Ishikawa (cell line): ENCODE results near the gene B3GALT4.

ENCODE experiments used
- CEBPB ChIP-seq: IDR thresholded peaks from 2 replicates; pipeline ENCODE4 v1.6.1; 2012
- CREB1 ChIP-seq: IDR thresholded peaks from 2 replicates; pipeline ENCODE4 v1.6.1; 2012; ENCODE audit warnings: low read depth
- EGR1 ChIP-seq: IDR thresholded peaks from 2 replicates; pipeline ENCODE4 v1.6.1; 2012
- EP300 ChIP-seq: IDR thresholded peaks from 2 replicates; pipeline ENCODE4 v1.6.1; 2012; ENCODE audit warnings: borderline replicate concordance
- FOXM1 ChIP-seq: IDR thresholded peaks from 2 replicates; pipeline ENCODE4 v1.6.1; 2012; ENCODE audit warnings: low read depth, borderline replicate concordance
- NFIC ChIP-seq: IDR thresholded peaks from 2 replicates; pipeline ENCODE4 v1.6.1; 2012
- RAD21 ChIP-seq: IDR thresholded peaks from 2 replicates; pipeline ENCODE4 v1.6.1; 2012; ENCODE audit warnings: low read depth
- TAF1 ChIP-seq: IDR thresholded peaks from 2 replicates; pipeline ENCODE4 v1.6.1; 2012; ENCODE audit warnings: low read depth, mild to moderate bottlenecking
- TCF12 ChIP-seq: IDR thresholded peaks from 2 replicates; pipeline ENCODE4 v1.6.1; 2012; ENCODE audit warnings: low read depth
- TEAD4 ChIP-seq: IDR thresholded peaks from 2 replicates; pipeline ENCODE4 v1.6.1; 2012
- YY1 ChIP-seq: IDR thresholded peaks from 2 replicates; pipeline ENCODE4 v1.6.1; 2012; ENCODE audit warnings: low read depth
- ZBTB7A ChIP-seq: IDR thresholded peaks from 2 replicates; pipeline ENCODE4 v1.6.1; 2012; ENCODE audit warnings: low read depth
- TF ChIP-seq, protein P1 (sequence below): IDR thresholded peaks from 2 replicates; pipeline ENCODE4 v1.6.1; 2012
- TF ChIP-seq, protein P2 (sequence below): IDR thresholded peaks from 2 replicates; pipeline ENCODE4 v1.6.1; 2012
- TF ChIP-seq, protein P3 (sequence below): IDR thresholded peaks from 2 replicates; pipeline ENCODE4 v1.6.1; 2012; ENCODE audit warnings: low read depth, mild to moderate bottlenecking

The B3GALT4 gene

DNA sequence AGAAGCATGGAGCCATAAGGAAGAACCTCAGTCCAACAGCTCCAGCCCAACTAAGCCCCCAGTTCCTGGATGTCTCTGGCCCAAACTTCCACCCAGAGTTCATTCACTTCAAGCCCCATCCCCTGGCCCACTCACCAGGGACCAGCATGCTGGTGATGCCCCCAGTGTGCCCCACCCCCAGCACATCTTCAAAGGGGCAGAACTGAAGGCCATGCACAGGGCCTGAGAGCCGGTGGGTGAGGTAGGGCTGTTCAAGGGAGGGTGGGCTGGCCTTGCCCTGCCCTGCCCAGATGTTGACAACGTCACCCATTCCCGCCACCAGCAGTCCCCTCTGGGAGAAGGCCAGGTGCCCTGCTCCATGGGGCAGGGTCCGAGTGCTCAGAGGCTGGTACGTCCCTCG, 3.6 kb downstream of the B3GALT4 start:
- TF ChIP-seq RAD21 = no peak
- no peak for TF ChIP-seq YY1
- TF ChIP-seq, protein P1, sequence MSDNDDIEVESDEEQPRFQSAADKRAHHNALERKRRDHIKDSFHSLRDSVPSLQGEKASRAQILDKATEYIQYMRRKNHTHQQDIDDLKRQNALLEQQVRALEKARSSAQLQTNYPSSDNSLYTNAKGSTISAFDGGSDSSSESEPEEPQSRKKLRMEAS = no peak
- TF ChIP-seq, protein P2, sequence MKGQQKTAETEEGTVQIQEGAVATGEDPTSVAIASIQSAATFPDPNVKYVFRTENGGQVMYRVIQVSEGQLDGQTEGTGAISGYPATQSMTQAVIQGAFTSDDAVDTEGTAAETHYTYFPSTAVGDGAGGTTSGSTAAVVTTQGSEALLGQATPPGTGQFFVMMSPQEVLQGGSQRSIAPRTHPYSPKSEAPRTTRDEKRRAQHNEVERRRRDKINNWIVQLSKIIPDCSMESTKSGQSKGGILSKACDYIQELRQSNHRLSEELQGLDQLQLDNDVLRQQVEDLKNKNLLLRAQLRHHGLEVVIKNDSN = no peak
- TF ChIP-seq CREB1 = no peak
- TF ChIP-seq, protein P3, sequence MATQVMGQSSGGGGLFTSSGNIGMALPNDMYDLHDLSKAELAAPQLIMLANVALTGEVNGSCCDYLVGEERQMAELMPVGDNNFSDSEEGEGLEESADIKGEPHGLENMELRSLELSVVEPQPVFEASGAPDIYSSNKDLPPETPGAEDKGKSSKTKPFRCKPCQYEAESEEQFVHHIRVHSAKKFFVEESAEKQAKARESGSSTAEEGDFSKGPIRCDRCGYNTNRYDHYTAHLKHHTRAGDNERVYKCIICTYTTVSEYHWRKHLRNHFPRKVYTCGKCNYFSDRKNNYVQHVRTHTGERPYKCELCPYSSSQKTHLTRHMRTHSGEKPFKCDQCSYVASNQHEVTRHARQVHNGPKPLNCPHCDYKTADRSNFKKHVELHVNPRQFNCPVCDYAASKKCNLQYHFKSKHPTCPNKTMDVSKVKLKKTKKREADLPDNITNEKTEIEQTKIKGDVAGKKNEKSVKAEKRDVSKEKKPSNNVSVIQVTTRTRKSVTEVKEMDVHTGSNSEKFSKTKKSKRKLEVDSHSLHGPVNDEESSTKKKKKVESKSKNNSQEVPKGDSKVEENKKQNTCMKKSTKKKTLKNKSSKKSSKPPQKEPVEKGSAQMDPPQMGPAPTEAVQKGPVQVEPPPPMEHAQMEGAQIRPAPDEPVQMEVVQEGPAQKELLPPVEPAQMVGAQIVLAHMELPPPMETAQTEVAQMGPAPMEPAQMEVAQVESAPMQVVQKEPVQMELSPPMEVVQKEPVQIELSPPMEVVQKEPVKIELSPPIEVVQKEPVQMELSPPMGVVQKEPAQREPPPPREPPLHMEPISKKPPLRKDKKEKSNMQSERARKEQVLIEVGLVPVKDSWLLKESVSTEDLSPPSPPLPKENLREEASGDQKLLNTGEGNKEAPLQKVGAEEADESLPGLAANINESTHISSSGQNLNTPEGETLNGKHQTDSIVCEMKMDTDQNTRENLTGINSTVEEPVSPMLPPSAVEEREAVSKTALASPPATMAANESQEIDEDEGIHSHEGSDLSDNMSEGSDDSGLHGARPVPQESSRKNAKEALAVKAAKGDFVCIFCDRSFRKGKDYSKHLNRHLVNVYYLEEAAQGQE = no peak
- no peak for TF ChIP-seq EP300
- TF ChIP-seq TCF12 = no peak
- TF ChIP-seq NFIC = no peak
- TF ChIP-seq ZBTB7A = no peak
- no peak for TF ChIP-seq FOXM1
- TF ChIP-seq TAF1 = no peak
- TF ChIP-seq TEAD4 = no peak
- TF ChIP-seq CEBPB = no peak
- no peak for TF ChIP-seq EGR1

DNA sequence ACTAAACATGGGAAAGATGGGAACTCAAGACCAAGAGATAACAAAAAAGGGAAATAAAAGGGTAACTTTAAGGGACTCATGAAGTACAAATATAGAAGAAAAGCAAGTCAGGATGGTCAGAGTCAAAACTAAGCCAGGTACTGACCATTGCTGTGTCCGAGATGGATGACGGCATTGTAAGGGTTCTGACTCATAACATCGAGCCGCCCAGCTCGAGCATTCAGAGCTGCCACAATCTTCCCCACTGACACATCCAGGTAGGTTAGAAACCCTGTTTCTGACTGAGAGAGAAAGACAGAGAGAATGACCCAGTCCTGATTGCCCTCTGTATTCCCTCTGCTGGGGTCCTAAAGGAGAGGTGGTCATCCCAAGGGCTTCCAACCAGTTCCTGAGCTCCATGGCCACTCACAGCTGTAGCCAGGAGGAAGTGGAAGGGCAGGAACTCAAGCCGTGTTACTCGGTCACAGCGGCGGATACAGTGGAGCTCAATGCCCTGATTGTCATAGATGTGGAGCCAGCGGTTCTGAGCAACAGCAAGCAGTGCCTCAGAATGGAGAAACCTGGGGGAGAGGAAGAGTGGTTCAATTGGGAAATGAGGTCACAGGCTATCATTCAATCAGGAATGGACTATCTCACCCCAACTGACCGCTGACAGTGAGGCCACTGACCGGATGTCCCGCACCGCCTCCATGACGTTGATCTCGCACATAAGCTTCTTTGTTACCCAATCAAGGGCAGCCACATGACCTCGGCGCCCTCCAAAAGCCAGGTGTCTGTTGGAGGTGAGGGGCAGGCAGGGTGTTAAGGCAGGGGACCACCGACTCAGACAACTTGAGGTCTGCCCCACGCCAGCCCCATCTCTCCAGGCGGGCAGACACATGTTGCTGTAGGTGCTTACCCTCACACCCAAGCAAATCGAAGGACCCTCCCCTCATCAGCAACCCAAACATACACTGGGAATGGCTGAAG, 10.3 kb downstream of the B3GALT4 start:
- no peak for TF ChIP-seq TCF12
- TF ChIP-seq CEBPB = no peak
- no peak for TF ChIP-seq NFIC
- TF ChIP-seq EGR1 = no peak
- TF ChIP-seq, protein P3 = no peak
- no peak for TF ChIP-seq RAD21
- TF ChIP-seq, protein P2 = no peak
- TF ChIP-seq FOXM1 = no peak
- no peak for TF ChIP-seq TEAD4
- no peak for TF ChIP-seq EP300
- no peak for TF ChIP-seq CREB1
- no peak for TF ChIP-seq ZBTB7A
- no peak for TF ChIP-seq YY1
- TF ChIP-seq, protein P1 = no peak

DNA sequence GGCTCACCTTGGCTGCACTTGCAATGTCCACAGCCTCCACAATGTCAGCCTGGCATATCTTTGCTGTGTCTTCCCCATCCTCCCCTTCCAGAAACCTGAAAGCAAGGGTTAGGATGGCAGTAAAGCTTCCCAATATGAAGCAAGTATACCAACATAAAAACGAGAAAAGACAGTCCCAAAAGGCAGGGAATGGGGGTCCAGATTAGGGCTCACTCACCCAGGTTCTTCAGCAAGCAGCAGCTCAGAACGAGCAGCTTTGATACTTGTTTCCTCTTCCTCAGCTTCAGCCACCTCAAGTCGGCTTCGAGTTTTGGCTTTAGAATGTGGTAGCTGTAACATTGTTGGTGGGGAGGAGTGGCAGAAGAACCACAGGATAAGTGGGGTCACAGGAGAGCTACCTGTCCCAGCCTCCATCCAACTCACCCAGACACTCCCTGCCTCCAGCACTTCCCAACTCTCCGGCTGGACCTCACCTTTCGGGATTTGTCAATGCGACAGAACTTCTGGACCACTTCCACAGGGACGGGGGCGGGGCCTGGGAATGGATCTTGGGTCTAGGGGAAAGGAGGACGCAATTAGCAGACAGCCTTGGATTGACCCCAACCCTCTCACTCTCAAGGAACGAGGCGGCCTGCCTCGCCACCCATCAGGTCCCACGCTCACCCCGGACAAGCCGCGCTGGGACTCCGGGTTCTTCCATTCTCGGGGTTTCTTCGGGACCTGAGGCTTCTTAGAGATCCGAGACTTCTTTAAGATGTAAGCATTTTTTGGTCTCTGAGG, 11.4 kb downstream of the B3GALT4 start:
- TF ChIP-seq YY1 (no peak), RAD21 (no peak), NFIC (no peak), EGR1 (no peak), ZBTB7A (no peak), FOXM1 (no peak)
- TF ChIP-seq, protein P3 = no peak
